ENCODE results near the gene SDHB.

- TF ChIP-seq CTCF (IDR thresholded peaks at IDR 0.05): no peak
- no peak for TF ChIP-seq POLR2A (IDR thresholded peaks at IDR 0.05)
- TF ChIP-seq POLR2AphosphoS5 (IDR thresholded peaks at IDR 0.05): no peak
- TF ChIP-seq EP300 (IDR thresholded peaks at IDR 0.05): no peak
Measured at GRCh38 chr1:17005365-17005740, 48.5 kb downstream of the SDHB start.

Data from sigmoid colon (tissue), 4 donors.